Ectodermal cell (in vitro differentiated cells): ENCODE data around the gene NPHP4.
"Not testable (repeated sequence)": the region's sequence is repeated elsewhere in the genome, so short reads cannot be mapped to it uniquely, and the experiment has no call there.

Experiments
- H3K27ac ChIP-seq: 2 replicates; pipeline ENCODE4 v1.7.0; 2013; ENCODE audit warnings: mild to moderate bottlenecking, low read depth, low read length; ENCODE audit not compliant: insufficient read depth, poor library complexity, severe bottlenecking
- H3K27me3 ChIP-seq: 2 replicates; pipeline ENCODE4 v1.7.0; 2013; ENCODE audit warnings: mild to moderate bottlenecking, low read length; ENCODE audit not compliant: insufficient read depth, control insufficient read depth, poor library complexity, severe bottlenecking
- H3K36me3 ChIP-seq: one replicate; pipeline ENCODE4 v1.7.0; 2013; ENCODE audit warnings: low read length; ENCODE audit not compliant: control insufficient read depth, insufficient read depth
- H3K4me1 ChIP-seq: one replicate; pipeline ENCODE4 v1.7.0; 2013; ENCODE audit warnings: low read length; ENCODE audit not compliant: control insufficient read depth, insufficient read depth
- H3K4me3 ChIP-seq: 2 replicates; pipeline ENCODE4 v1.7.0; 2013; ENCODE audit warnings: low read depth, low read length, control low read depth; ENCODE audit not compliant: insufficient read depth
- H3K9me3 ChIP-seq: 2 replicates; pipeline ENCODE4 v1.7.0; 2013; ENCODE audit warnings: mild to moderate bottlenecking, low read length, moderate library complexity; ENCODE audit not compliant: control insufficient read depth
- WGBS, 2 experiments: methylation state at CpG; one replicate each; pipeline ENCODE4 v1.1.7; 2013; ENCODE audit warnings: missing lambda C conversion rate in 2 of 2; 5-methylcytosine and 5-hydroxymethylcytosine counted together

NPHP4 gene

DNA sequence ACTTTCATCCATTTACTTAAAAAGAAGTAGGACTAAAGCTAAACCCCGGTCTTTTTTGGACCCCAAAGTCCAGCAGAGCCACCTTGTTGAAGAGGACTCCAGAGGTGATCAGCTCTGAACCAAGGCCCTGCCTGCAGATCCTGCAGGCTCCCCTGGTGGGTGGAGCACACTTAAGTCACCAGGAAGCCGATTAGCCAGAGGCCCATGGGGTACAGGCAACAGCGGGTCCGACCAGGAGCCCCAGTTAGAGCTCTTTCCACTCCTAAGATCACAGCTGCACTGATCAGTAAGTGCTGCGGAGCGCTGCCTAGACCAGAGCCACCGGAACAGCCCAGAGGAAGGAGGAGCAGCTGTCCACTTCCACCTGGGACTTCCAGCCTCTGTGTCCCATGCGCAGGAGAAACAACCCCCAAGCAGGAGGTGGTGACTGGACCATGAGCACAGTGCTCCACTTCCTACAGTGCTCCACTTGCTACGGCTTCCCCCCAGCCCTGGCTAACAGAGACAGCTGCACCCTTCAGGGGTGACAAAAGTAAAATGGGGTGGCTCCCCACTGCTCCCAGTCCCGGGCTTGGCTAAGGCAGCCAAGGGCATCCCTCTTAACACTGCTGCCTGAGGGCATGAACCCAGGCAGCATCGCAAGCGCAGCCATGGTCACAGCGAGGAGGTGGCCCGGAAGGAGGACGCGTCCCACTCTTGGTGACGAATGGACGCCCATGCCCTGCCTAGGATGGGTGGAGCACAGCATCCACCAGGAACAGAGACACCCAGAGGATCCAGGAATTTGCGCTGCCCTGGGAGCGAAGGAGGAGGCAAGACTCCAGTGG, 58.0 kb downstream of the NPHP4 start:
- Histone ChIP-seq H3K9me3 (no peaks in the 10 kb centered on the region), H3K4me1 (no peaks in the 10 kb centered on the region), H3K27ac (no peak overlapping the region), H3K27me3 (no peaks in the 10 kb centered on the region), H3K4me3 (no peak overlapping the region), H3K36me3 (peaks cover 6% of the 10 kb centered on the region)
- 93 to 94% methylated on average over 20 of the region's 20 CpGs for WGBS, 2 experiments

DNA sequence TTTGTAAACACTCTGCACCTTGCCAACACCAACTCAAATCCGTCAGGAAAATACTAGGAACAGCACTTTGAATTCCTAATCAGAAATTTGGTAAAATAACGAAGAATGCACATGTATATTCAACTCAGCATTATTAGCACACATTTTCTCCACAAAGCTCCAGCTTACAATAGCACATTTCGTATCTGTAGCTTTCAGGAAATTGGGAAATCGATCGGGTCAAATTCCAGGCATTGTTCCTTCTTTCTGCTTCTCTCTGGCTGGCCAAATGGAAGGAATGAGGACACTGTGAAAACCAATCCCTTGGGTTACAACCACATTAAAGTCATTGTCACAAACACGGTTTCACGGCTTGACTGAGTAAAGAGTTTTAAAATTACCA, 58.6 kb downstream of the NPHP4 start:
- Histone ChIP-seq H3K36me3 (peaks cover 6% of the 10 kb centered on the region), H3K4me1 (no peaks in the 10 kb centered on the region), H3K9me3 (no peaks in the 10 kb centered on the region), H3K27me3 (no peaks in the 10 kb centered on the region), H3K27ac (no peak overlapping the region), H3K4me3 (no peak overlapping the region)
- WGBS, 2 experiments, result 89 to 92% methylated on average over 7 of the region's 7 CpGs

- Histone ChIP-seq H3K36me3 (peaks cover 6% of the 10 kb centered on the region), H3K27me3 (no peaks in the 10 kb centered on the region), H3K9me3 (no peaks in the 10 kb centered on the region), H3K4me1 (no peaks in the 10 kb centered on the region), H3K27ac (no peak overlapping the region), H3K4me3 (no peak overlapping the region)
- WGBS, 2 experiments, result 93 to 96% methylated on average over 6 of the region's 6 CpGs
Measured at GRCh38 chr1:5933050-5933449, 59.2 kb downstream of the NPHP4 start.

DNA sequence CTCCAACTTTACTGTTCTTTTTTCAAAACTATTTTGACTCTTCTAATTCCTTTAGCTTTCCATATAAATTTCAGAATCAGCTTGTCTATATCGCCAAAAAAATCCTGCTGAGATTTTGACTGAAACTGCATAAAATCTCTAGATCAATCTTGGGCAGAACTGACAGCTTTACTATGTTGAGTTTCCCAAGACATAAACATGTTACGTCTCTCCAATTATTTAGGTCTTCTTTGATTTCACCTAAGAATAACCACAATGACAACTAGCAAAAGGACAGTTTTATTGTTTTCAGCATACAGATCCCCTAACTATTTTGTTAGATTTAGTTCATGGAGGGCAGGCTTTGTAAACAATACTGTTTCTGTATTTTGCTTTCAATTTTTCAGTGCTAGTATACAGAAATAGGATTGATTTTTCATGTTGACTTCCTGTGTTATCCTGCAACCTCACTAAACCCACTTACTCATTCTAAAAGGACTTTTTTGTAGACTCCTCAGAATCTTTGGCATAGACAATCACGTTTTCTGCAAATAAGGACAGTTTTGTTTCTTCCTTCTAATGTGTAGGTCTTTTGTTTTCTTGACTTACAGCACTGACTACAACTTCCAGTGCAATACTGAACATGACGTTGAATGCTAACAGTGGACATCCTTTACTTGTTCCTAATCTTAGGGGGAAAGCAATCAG, 63.4 kb downstream of the NPHP4 start:
- 93 to 98% methylated on average over 4 of the region's 4 CpGs for WGBS, 2 experiments
- Histone ChIP-seq H3K36me3 (peaks cover 6% of the 10 kb centered on the region), H3K27me3 (no peaks in the 10 kb centered on the region), H3K4me1 (no peaks in the 10 kb centered on the region), H3K9me3 (no peaks in the 10 kb centered on the region), H3K27ac (no peak overlapping the region), H3K4me3 (no peak overlapping the region)

- H3K27ac ChIP-seq, result no peak overlapping the region
- no peaks in the 10 kb centered on the region for H3K4me1 ChIP-seq
- H3K36me3 ChIP-seq, result peaks cover 1% of the 10 kb centered on the region
- H3K9me3 ChIP-seq, result no peaks in the 10 kb centered on the region
- H3K27me3 ChIP-seq, result no peaks in the 10 kb centered on the region
- WGBS, 2 experiments, result 96% methylated on average over 19 of the region's 19 CpGs
- H3K4me3 ChIP-seq, result no peak overlapping the region
Measured at GRCh38 chr1:5927506-5928370, 64.5 kb downstream of the NPHP4 start.

GRCh38 chr1:5926686-5927435, 65.4 kb downstream of the NPHP4 start:
- Histone ChIP-seq H3K9me3 (no peaks in the 10 kb centered on the region), H3K27me3 (no peaks in the 10 kb centered on the region), H3K36me3 (no peaks in the 10 kb centered on the region), H3K4me3 (no peak overlapping the region), H3K27ac (no peak overlapping the region), H3K4me1 (no peaks in the 10 kb centered on the region)
- 90 to 94% methylated on average over 18 of the region's 18 CpGs for WGBS, 2 experiments

DNA sequence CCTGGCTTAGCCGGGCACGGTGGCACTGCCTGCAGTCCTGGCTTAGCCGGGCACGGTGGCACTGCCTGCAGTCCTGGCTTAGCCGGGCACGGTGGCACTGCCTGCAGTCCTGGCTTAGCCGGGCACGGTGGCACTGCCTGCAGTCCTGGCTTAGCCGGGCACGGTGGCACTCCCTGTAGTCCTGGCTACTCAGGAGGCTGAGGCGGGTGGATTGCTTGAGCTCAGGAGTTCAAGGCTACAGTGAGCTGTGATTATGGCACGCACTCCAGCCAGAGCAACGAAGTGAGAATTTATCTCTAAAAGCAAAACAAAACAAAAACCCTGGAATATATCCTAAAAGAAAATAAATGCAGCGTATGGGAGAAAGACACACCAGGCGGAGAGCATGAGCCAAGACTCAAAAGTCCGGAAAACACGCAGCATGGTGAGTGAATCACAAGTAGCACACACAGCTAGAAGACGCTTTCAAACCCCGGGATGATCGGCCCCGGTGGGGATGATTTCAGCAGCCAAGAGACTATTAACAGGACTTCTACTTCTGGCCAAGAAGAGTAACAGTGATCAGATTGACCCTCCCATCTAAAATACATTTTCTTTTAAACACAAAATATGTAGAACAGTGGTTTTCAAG, 69.4 kb downstream of the NPHP4 start:
- not testable (repeated sequence) for H3K27me3 ChIP-seq, H3K4me1 ChIP-seq, H3K36me3 ChIP-seq, H3K9me3 ChIP-seq, H3K27ac ChIP-seq, H3K4me3 ChIP-seq
- WGBS, 2 experiments, result 88 to 93% methylated on average over 19 to 20 of the region's 21 CpGs

- H3K27ac ChIP-seq, result no peak overlapping the region
- no peaks in the 10 kb centered on the region for H3K4me1 ChIP-seq
- no peaks in the 10 kb centered on the region for H3K36me3 ChIP-seq
- H3K9me3 ChIP-seq, result no peaks in the 10 kb centered on the region
- 96 to 97% methylated on average over 4 of the region's 4 CpGs for WGBS, 2 experiments
- no peak overlapping the region for H3K4me3 ChIP-seq
- no peaks in the 10 kb centered on the region for H3K27me3 ChIP-seq
Measured at GRCh38 chr1:5921671-5922070, 70.6 kb downstream of the NPHP4 start.

DNA sequence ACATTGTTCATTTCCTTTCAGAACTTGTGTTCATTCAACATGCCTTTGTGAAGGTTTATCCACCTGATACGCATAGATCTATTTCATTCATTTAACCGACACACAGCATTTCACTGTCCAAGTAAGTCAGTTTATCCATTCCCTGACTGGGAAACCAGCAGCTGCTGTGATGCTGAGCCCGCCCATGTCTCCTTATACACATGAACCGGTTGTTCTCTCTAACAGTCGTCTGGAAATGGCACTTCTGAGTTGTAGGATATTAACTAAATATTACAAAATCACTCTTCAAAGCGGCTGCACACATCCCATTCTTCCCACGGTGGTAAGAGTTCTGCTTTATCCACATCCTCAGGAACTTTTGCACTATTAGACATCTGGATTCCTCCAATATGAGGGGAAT, 71.1 kb downstream of the NPHP4 start:
- H3K4me3 ChIP-seq, result no peak overlapping the region
- H3K9me3 ChIP-seq, result no peaks in the 10 kb centered on the region
- H3K27ac ChIP-seq, result no peak overlapping the region
- H3K4me1 ChIP-seq, result no peaks in the 10 kb centered on the region
- WGBS, 2 experiments, result 94 to 97% methylated on average over 6 to 7 of the region's 7 CpGs
- H3K27me3 ChIP-seq, result no peaks in the 10 kb centered on the region
- H3K36me3 ChIP-seq, result no peaks in the 10 kb centered on the region
